ENCODE data around the gene PCDHA8.
A peak's percentile ranks its signal among the peaks of the same experiment; 100 is the strongest.
"Not testable (repeated sequence)": the region's sequence is repeated elsewhere in the genome, so short reads cannot be mapped to it uniquely, and the experiment has no call there.

Gene PCDHA8

DNA sequence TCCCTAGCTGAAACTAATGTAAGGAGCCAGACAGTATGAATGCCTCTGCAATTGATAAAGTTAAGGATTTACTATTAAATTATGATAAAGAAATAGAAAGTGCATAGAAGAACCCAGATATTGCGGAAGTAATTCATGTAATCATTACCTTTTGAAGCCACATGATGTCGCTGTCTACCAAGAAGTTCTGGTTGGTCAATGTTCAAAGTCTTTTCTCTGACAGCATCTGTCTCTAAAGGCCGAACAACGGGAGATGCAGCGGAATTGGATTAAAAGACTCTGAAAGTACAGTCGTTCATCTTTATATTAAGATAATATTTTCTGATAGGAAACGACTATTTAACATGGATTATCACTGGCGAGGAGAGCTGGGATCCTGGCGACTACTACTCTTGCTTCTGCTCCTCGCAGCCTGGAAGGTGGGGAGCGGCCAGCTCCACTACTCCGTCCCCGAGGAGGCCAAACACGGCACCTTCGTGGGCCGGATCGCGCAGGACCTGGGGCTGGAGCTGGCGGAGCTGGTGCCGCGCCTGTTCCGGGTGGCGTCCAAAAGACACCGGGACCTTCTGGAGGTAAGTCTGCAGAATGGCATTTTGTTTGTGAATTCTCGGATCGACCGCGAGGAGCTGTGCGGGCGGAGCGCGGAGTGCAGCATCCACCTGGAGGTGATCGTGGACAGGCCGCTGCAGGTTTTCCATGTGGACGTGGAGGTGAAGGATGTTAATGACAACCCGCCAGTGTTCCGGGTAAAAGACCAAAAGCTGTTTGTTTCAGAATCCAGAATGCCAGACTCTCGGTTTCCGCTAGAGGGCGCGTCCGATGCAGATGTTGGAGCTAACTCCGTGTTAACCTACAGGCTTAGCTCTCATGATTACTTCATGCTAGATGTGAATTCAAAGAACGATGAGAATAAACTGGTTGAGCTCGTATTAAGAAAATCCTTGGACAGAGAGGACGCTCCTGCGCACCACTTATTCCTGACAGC, at the start of gene PCDHA8:
Gene PCDHA8 (plus strand): TSS at position 210 of the 985 bp plus-strand sequence. CDS start 135 bp downstream, at position 345.
- no peak for DNase-seq (ENCODE audit: low read depth)

GRCh38 chr5:140794595-140795258, 46.3 kb upstream of the PCDHA8 start, which contains the start of gene PCDHA2:
PCDHA2 (plus strand) TSS chr5:140794852.
- DNase-seq (ENCODE audit: low read depth), result no peak

GRCh38 chr5:140795259-140795641, 45.7 kb upstream of the PCDHA8 start:
- no peak for DNase-seq (ENCODE audit: low read depth)

- DNase-seq (ENCODE audit: low read depth), result not testable (repeated sequence)
Observed at GRCh38 chr5:140796072-140796717, 44.8 kb upstream of the PCDHA8 start.

DNA sequence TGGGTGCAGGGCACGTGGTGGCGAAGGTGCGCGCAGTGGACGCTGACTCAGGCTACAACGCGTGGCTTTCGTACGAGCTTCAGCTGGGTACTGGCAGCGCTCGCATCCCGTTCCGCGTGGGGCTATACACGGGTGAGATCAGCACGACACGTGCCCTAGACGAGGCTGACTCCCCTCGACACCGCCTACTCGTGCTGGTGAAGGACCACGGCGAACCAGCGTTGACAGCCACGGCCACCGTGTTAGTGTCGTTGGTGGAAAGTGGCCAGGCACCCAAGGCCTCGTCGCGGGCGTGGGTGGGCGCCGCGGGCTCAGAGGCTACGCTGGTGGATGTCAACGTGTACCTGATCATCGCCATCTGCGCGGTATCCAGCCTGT, 44.3 kb upstream of the PCDHA8 start:
- no peak for DNase-seq (ENCODE audit: low read depth)

GRCh38 chr5:140800816-140801493, 40.0 kb upstream of the PCDHA8 start, which contains the start of gene PCDHA3:
PCDHA3 (plus strand) TSS chr5:140801057.
- DNase-seq (ENCODE audit: low read depth), result peak; percentile 7

DNA sequence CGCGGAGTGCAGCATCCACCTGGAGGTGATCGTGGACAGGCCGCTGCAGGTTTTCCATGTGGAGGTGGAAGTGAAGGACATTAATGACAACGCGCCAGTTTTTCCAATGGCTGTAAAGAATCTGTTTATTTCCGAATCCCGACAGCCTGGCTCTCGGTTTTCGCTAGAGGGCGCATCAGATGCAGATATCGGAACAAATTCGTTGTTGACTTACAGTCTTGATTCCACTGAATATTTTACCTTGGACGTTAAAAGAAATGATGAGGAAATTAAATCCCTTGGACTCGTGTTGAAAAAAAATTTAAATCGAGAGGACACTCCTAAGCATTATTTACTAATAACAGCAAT, 39.5 kb upstream of the PCDHA8 start:
- DNase-seq (ENCODE audit: low read depth), result no peak

GRCh38 chr5:140802381-140802780, 38.6 kb upstream of the PCDHA8 start:
- DNase-seq (ENCODE audit: low read depth), result not testable (repeated sequence)

- DNase-seq (ENCODE audit: low read depth), result no peak
Observed at GRCh38 chr5:140802781-140803271, 38.2 kb upstream of the PCDHA8 start.

- peak; percentile 2 for DNase-seq (ENCODE audit: low read depth)
Observed at GRCh38 chr5:140806834-140807775, 33.9 kb upstream of the PCDHA8 start, which contains the start of gene PCDHA4. PCDHA4 (plus strand) TSS chr5:140807068.

- not testable (repeated sequence) for DNase-seq (ENCODE audit: low read depth)
Observed at GRCh38 chr5:140808241-140808888, 32.6 kb upstream of the PCDHA8 start.

DNA sequence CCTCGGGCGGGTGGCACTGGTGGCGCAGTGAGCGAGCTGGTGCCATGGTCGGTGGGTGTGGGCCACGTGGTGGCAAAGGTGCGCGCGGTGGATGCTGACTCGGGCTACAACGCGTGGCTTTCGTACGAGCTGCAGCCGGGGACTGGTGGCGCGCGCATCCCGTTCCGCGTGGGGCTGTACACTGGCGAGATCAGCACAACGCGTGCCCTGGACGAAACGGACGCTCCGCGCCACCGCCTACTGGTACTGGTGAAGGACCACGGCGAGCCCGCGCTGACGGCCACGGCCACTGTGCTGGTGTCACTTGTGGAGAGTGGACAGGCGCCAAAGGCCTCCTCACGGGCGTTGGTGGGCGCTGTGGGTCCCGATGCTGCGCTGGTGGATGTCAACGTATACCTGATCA, 32.1 kb upstream of the PCDHA8 start:
- DNase-seq (ENCODE audit: low read depth), result no peak

GRCh38 chr5:140821375-140822280, 19.4 kb upstream of the PCDHA8 start, which contains the start of gene PCDHA5:
PCDHA5 (plus strand) TSS chr5:140821613.
- DNase-seq (ENCODE audit: low read depth), result no peak

- no peak for DNase-seq (ENCODE audit: low read depth)
Observed at GRCh38 chr5:140822281-140822629, 18.7 kb upstream of the PCDHA8 start.

- DNase-seq (ENCODE audit: low read depth), result not testable (repeated sequence)
Observed at GRCh38 chr5:140822969-140823368, 18.0 kb upstream of the PCDHA8 start.

- no peak for DNase-seq (ENCODE audit: low read depth)
Observed at GRCh38 chr5:140823475-140823874, 17.5 kb upstream of the PCDHA8 start.

GRCh38 chr5:140827704-140828361, 13.2 kb upstream of the PCDHA8 start, which contains the start of gene PCDHA6:
PCDHA6 (plus strand) TSS chr5:140827960; CDS start chr5:140828092, 132 bp downstream.
- DNase-seq (ENCODE audit: low read depth), result no peak

GRCh38 chr5:140828362-140828737, 12.6 kb upstream of the PCDHA8 start:
- DNase-seq (ENCODE audit: low read depth), result no peak
